ENCODE results near the gene RASAL1.

The RASAL1 gene

DNA sequence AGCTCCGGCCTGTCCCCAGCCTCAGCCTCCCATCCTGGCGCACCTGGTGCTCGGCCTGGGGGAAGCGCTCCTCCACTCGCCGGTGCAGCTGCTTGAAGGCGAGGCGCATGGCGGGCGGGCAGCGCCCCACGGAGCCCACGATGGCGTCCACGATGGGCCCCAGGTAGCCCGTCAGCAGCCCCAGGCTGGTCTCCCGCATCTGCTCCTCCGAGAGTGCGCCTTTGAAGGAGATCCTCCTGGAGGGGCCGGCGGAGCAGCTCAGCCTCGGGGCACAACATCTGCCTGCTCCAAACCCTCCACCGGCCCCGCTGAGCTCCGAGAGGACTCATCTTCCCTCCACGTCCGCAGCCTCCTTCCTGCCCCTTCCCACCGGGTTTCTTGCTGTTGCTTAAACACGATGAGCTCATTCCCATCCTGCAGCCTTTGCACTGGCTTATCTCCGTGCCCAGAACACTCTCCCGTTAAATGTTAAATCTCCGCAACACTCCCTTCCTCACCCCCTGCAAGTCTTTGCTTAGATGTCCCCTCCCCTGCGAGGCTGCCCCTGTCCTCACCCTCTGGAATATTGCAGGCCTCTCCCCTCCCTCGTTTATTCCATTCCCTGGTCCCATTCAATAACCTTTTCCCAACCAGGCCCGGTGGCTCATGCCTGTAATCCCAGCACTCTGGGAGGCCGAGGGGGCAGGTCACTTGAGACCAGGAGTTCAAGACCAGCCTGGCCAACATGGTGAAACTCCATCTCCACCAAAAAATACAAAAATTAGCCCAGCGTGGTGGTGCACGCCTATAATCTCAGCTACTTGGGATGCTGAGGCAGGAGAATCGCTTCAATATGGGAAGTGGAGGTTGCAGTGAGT is 23.3 kb downstream of the RASAL1 start:
- no peak overlapping the region for H4K91ac ChIP-seq (ENCODE audit: low read depth, low read length)
- no peaks in the 10 kb centered on the region for H3K79me1 ChIP-seq (ENCODE audit: low read length)
- peak in 1 of 2 donors; percentile 16 for DNase-seq
- H3K9me3 ChIP-seq (ENCODE audit: insufficient read depth, low read depth, low read length) = peaks cover 3% of the 10 kb centered on the region
- H3K27me3 ChIP-seq (ENCODE audit: insufficient read depth, low read length) = no peaks in the 10 kb centered on the region
- no peak overlapping the region for H3K4me2 ChIP-seq (ENCODE audit: low read length)
- H3K79me2 ChIP-seq (ENCODE audit: control insufficient read depth, insufficient read depth, low read length, poor library complexity) = peaks cover 2% of the 10 kb centered on the region
- H3K14ac ChIP-seq (ENCODE audit: low read length) = no peak overlapping the region
- no peak overlapping the region for H2BK120ac ChIP-seq (ENCODE audit: insufficient read depth, low read length, poor library complexity)
- H3K4ac ChIP-seq (ENCODE audit: low read depth, low read length) = no peak overlapping the region
- H3K4me1 ChIP-seq (ENCODE audit: control insufficient read depth in 1 of 2, insufficient read depth in 2 of 2, low read length in 2 of 2) = no peaks in the 10 kb centered on the region
- no peak overlapping the region for H3K4me3 ChIP-seq (ENCODE audit: low read depth, low read length)
- H3K9ac ChIP-seq (ENCODE audit: low read length) = no peak overlapping the region
- no peak overlapping the region for H2AK5ac ChIP-seq (ENCODE audit: low read length)
- no peak overlapping the region for H3K27ac ChIP-seq (ENCODE audit: low read depth, low read length)
- H2BK5ac ChIP-seq (ENCODE audit: low read depth, low read length, poor library complexity) = no peak overlapping the region
- WGBS (ENCODE audit: extremely low coverage, insufficient coverage, insufficient read length) = no CpG with 5 or more reads among the region's 39 CpGs
- H2BK12ac ChIP-seq (ENCODE audit: low read length) = no peak overlapping the region
- no peak overlapping the region for H4K12ac ChIP-seq (ENCODE audit: low read depth, low read length)
- no peak overlapping the region for H4K8ac ChIP-seq (ENCODE audit: low read depth, low read length)
- no peaks in the 10 kb centered on the region for H3K36me3 ChIP-seq (ENCODE audit: control insufficient read depth in 1 of 2, insufficient read depth in 2 of 2, low read length in 2 of 2)
- H3K23ac ChIP-seq (ENCODE audit: low read length) = no peak overlapping the region
- no peak overlapping the region for H3K18ac ChIP-seq (ENCODE audit: low read length)
- no peak overlapping the region for H2AFZ ChIP-seq (ENCODE audit: insufficient read depth, low read length, poor library complexity)

DNA sequence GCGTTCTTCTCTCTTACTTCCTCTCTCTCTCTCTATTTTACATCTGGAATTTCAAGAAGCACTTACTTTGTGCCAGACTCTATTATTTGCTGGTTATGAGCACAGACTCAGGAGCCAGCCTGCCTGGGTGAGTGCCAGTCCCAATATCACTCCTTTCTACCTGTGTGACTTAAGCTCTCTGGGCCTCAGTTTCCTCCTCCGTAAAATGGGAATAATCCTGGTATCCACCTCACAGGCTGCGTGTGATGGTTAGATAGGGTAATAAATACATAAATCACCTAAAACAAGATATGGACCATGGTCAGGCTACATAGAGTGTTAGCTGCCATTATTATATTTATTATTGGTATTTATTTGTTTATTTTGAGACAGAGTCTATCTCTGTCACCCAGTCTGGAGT is 24.3 kb downstream of the RASAL1 start:
- H3K4me2 ChIP-seq (ENCODE audit: low read length) = no peak overlapping the region
- H4K8ac ChIP-seq (ENCODE audit: low read depth, low read length) = no peak overlapping the region
- no peak overlapping the region for H2AK5ac ChIP-seq (ENCODE audit: low read length)
- no peaks in the 10 kb centered on the region for H3K27me3 ChIP-seq (ENCODE audit: insufficient read depth, low read length)
- no peaks in the 10 kb centered on the region for H3K4me1 ChIP-seq (ENCODE audit: control insufficient read depth in 1 of 2, insufficient read depth in 2 of 2, low read length in 2 of 2)
- no peak overlapping the region for H4K91ac ChIP-seq (ENCODE audit: low read depth, low read length)
- no peaks in the 10 kb centered on the region for H3K36me3 ChIP-seq (ENCODE audit: control insufficient read depth in 1 of 2, insufficient read depth in 2 of 2, low read length in 2 of 2)
- H3K4ac ChIP-seq (ENCODE audit: low read depth, low read length) = no peak overlapping the region
- H3K9me3 ChIP-seq (ENCODE audit: insufficient read depth, low read depth, low read length) = peaks cover 3% of the 10 kb centered on the region
- DNase-seq = no peak
- no peaks in the 10 kb centered on the region for H3K79me1 ChIP-seq (ENCODE audit: low read length)
- H3K14ac ChIP-seq (ENCODE audit: low read length) = no peak overlapping the region
- no peak overlapping the region for H2BK120ac ChIP-seq (ENCODE audit: insufficient read depth, low read length, poor library complexity)
- no peak overlapping the region for H2BK12ac ChIP-seq (ENCODE audit: low read length)
- H2BK5ac ChIP-seq (ENCODE audit: low read depth, low read length, poor library complexity) = no peak overlapping the region
- no CpG with 5 or more reads among the region's 3 CpGs for WGBS (ENCODE audit: extremely low coverage, insufficient coverage, insufficient read length)
- H4K12ac ChIP-seq (ENCODE audit: low read depth, low read length) = no peak overlapping the region
- no peak overlapping the region for H3K18ac ChIP-seq (ENCODE audit: low read length)
- no peak overlapping the region for H3K23ac ChIP-seq (ENCODE audit: low read length)
- H3K9ac ChIP-seq (ENCODE audit: low read length) = no peak overlapping the region
- no peak overlapping the region for H3K27ac ChIP-seq (ENCODE audit: low read depth, low read length)
- H3K4me3 ChIP-seq (ENCODE audit: low read depth, low read length) = no peak overlapping the region
- H2AFZ ChIP-seq (ENCODE audit: insufficient read depth, low read length, poor library complexity) = no peak overlapping the region
- H3K79me2 ChIP-seq (ENCODE audit: control insufficient read depth, insufficient read depth, low read length, poor library complexity) = peaks cover 2% of the 10 kb centered on the region

DNA sequence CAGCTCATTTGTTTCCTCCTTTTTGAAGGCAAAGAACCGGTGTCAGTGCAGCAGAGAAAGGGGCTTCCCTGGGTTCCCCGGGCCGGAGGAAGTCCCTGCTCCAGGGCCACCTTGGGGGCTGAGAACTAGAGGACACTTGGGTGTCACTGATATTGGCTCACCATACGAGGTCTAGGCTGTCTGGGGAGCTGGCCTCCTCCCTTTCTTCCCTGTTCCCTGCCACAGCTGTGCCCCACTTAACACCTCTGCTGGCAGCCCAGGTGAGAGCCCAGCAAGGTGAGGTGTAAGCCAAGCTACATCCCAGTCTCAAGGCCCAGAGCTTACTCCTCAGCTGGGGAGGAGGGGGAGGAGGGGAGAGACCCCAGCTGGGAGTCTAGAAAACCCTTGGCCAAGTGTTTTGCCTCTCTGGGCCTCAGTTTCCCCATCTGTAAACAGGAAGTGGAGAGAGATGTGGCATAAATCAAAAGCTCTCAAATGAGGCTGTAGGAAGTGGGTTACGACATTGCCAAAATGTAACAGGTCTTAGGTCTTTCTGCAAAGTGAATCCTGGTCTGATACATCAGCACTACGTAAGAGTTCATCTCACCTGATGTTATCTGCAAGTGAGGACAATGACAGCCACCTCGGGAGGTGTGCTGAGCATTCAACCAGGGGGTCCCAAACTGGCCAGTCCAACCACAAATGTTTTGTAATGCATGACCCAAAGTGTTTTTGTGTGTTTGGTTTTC is 25.5 kb downstream of the RASAL1 start:
- no peaks in the 10 kb centered on the region for H3K79me1 ChIP-seq (ENCODE audit: low read length)

DNA sequence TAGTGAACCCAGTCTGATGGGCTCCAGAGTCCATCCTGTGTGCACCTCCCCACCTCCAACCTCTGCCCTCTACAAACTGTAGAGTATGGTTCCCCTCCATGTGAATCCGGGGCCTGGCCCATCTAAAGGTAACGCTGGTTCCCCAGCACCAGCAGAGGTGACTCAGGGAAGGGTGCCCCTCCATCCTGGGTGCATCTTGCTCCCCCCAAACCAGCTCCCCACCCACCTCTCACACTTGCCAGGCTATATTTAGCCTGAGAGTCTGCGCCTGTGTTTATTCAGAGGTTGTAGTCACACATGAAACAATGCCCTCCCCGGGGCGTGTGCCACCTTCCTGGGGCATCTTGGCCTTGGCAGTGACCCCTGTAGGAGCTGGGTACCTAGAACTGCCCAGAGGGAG is 26.2 kb downstream of the RASAL1 start:
- DNase-seq = no peak
- H3K14ac ChIP-seq (ENCODE audit: low read length) = no peak overlapping the region
- no peak overlapping the region for H3K18ac ChIP-seq (ENCODE audit: low read length)
- H2BK120ac ChIP-seq (ENCODE audit: insufficient read depth, low read length, poor library complexity) = no peak overlapping the region
- H4K8ac ChIP-seq (ENCODE audit: low read depth, low read length) = no peak overlapping the region
- H4K91ac ChIP-seq (ENCODE audit: low read depth, low read length) = no peak overlapping the region
- H3K4me1 ChIP-seq (ENCODE audit: control insufficient read depth in 1 of 2, insufficient read depth in 2 of 2, low read length in 2 of 2) = no peaks in the 10 kb centered on the region
- H4K12ac ChIP-seq (ENCODE audit: low read depth, low read length) = no peak overlapping the region
- no peak overlapping the region for H3K4ac ChIP-seq (ENCODE audit: low read depth, low read length)
- H3K27ac ChIP-seq (ENCODE audit: low read depth, low read length) = no peak overlapping the region
- no peaks in the 10 kb centered on the region for H3K27me3 ChIP-seq (ENCODE audit: insufficient read depth, low read length)
- WGBS (ENCODE audit: extremely low coverage, insufficient coverage, insufficient read length) = no CpG with 5 or more reads among the region's 5 CpGs
- H3K9ac ChIP-seq (ENCODE audit: low read length) = no peak overlapping the region
- H2AK5ac ChIP-seq (ENCODE audit: low read length) = no peak overlapping the region
- no peak overlapping the region for H3K4me2 ChIP-seq (ENCODE audit: low read length)
- H2BK12ac ChIP-seq (ENCODE audit: low read length) = no peak overlapping the region
- no peaks in the 10 kb centered on the region for H3K79me1 ChIP-seq (ENCODE audit: low read length)
- H3K23ac ChIP-seq (ENCODE audit: low read length) = no peak overlapping the region
- H2AFZ ChIP-seq (ENCODE audit: insufficient read depth, low read length, poor library complexity) = no peak overlapping the region
- H3K79me2 ChIP-seq (ENCODE audit: control insufficient read depth, insufficient read depth, low read length, poor library complexity) = peaks cover 2% of the 10 kb centered on the region
- no peak overlapping the region for H2BK5ac ChIP-seq (ENCODE audit: low read depth, low read length, poor library complexity)
- no peak overlapping the region for H3K4me3 ChIP-seq (ENCODE audit: low read depth, low read length)
- H3K9me3 ChIP-seq (ENCODE audit: insufficient read depth, low read depth, low read length) = peaks cover 4% of the 10 kb centered on the region
- no peaks in the 10 kb centered on the region for H3K36me3 ChIP-seq (ENCODE audit: control insufficient read depth in 1 of 2, insufficient read depth in 2 of 2, low read length in 2 of 2)

More for the DNA sequence above, 25.5 kb downstream of the RASAL1 start:
- no CpG with 5 or more reads among the region's 7 CpGs for WGBS (ENCODE audit: extremely low coverage, insufficient coverage, insufficient read length)
- Histone ChIP-seq H3K9me3 (ENCODE audit: insufficient read depth, low read depth, low read length) (peaks cover 5% of the 10 kb centered on the region), H4K12ac (ENCODE audit: low read depth, low read length) (no peak overlapping the region), H3K27ac (ENCODE audit: low read depth, low read length) (no peak overlapping the region), H2BK120ac (ENCODE audit: insufficient read depth, low read length, poor library complexity) (no peak overlapping the region), H3K79me2 (ENCODE audit: control insufficient read depth, insufficient read depth, low read length, poor library complexity) (peaks cover 2% of the 10 kb centered on the region), H2BK12ac (ENCODE audit: low read length) (no peak overlapping the region), H2BK5ac (ENCODE audit: low read depth, low read length, poor library complexity) (no peak overlapping the region), H3K4me1 (ENCODE audit: control insufficient read depth in 1 of 2, insufficient read depth in 2 of 2, low read length in 2 of 2) (no peaks in the 10 kb centered on the region), H3K23ac (ENCODE audit: low read length) (no peak overlapping the region), H4K91ac (ENCODE audit: low read depth, low read length) (no peak overlapping the region), H3K9ac (ENCODE audit: low read length) (no peak overlapping the region), H3K36me3 (ENCODE audit: control insufficient read depth in 1 of 2, insufficient read depth in 2 of 2, low read length in 2 of 2) (no peaks in the 10 kb centered on the region), H2AFZ (ENCODE audit: insufficient read depth, low read length, poor library complexity) (no peak overlapping the region), H2AK5ac (ENCODE audit: low read length) (no peak overlapping the region), H3K18ac (ENCODE audit: low read length) (no peak overlapping the region), H3K27me3 (ENCODE audit: insufficient read depth, low read length) (no peaks in the 10 kb centered on the region), H3K4me3 (ENCODE audit: low read depth, low read length) (no peak overlapping the region), H4K8ac (ENCODE audit: low read depth, low read length) (no peak overlapping the region), H3K4ac (ENCODE audit: low read depth, low read length) (no peak overlapping the region), H3K14ac (ENCODE audit: low read length) (no peak overlapping the region), H3K4me2 (ENCODE audit: low read length) (no peak overlapping the region)
- no peak for DNase-seq
